ENCODE data around the gene SLC6A8.

SLC6A8 gene

DNA sequence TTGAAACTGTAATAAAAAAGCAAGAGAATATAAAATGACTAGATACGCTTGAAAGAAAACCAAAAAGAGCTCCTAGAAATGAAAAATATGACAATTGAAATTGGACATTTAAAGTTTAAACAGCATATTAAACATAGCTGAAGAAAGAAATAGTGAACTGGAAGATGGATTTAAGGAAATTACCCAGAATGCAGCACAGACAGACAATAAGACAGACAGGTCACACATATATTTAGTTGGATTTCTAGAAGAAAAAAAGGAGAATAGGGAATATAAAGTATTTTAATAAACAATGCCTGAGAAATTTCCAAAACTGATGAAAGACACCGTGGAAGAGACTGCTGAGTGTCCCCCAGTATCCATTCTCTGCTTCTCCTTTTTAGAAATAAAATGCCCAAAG lies 34.2 kb upstream of the SLC6A8 start:
- no peak for DNase-seq (ENCODE audit: extremely low read depth, insufficient read length)
- TF ChIP-seq, protein P1, sequence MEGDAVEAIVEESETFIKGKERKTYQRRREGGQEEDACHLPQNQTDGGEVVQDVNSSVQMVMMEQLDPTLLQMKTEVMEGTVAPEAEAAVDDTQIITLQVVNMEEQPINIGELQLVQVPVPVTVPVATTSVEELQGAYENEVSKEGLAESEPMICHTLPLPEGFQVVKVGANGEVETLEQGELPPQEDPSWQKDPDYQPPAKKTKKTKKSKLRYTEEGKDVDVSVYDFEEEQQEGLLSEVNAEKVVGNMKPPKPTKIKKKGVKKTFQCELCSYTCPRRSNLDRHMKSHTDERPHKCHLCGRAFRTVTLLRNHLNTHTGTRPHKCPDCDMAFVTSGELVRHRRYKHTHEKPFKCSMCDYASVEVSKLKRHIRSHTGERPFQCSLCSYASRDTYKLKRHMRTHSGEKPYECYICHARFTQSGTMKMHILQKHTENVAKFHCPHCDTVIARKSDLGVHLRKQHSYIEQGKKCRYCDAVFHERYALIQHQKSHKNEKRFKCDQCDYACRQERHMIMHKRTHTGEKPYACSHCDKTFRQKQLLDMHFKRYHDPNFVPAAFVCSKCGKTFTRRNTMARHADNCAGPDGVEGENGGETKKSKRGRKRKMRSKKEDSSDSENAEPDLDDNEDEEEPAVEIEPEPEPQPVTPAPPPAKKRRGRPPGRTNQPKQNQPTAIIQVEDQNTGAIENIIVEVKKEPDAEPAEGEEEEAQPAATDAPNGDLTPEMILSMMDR (IDR thresholded peaks at IDR 0.05; ENCODE audit: insufficient read depth, low read length, poor library complexity, severe bottlenecking), result no peak
- Histone ChIP-seq H3K4me3 (replicated peaks; ENCODE audit: low read depth, low read length) (no peak overlapping the region), H3K27me3 (replicated peaks; ENCODE audit: control insufficient read depth, insufficient read depth, low read length) (no peaks in the 10 kb centered on the region), H3K36me3 (ENCODE audit: control insufficient read depth, insufficient read depth, low read length) (no peaks in the 10 kb centered on the region)

DNA sequence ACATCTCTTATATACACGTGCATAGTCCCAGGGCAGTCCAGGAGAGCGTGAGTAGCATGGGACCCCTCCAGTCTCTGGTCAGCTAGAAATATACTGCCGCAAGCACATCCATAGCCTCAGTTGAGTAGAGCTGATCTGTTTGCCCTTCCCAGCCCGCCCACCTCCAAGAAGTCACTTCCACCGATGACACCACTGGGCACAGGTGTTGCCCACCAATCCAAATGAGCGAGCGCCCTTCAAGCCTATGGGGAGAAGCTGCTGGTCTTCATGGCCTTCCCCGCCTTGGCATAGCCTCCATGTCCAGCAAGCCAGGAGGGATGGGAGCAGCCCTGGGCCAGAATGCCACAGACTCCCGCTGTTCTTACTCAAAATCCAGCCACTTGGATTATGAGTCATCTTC lies 30.6 kb upstream of the SLC6A8 start:
- no peak for DNase-seq (ENCODE audit: extremely low read depth, insufficient read length)
- Histone ChIP-seq H3K36me3 (ENCODE audit: control insufficient read depth, insufficient read depth, low read length) (no peaks in the 10 kb centered on the region), H3K4me3 (replicated peaks; ENCODE audit: low read depth, low read length) (no peak overlapping the region), H3K27me3 (replicated peaks; ENCODE audit: control insufficient read depth, insufficient read depth, low read length) (no peaks in the 10 kb centered on the region)
- TF ChIP-seq, protein P1 (IDR thresholded peaks at IDR 0.05; ENCODE audit: insufficient read depth, low read length, poor library complexity, severe bottlenecking), result no peak

DNA sequence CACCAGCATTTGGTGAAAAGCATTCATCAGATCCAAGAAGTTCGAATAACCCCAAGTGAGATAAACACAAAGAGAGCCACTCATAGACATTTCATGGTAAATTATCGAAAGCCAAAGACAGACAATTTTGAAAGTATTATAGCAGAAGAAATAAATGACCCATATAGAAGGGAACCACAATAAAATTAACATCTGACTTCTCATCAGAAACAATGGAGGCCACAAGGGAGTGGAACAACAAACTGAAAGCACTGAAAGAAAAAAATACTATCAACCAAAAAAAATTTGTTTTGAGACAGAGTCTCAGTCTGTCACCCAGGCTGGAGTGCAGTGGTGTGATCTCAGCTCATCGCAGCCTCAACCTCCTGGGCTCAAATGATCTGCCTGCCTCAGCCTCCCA lies 28.5 kb upstream of the SLC6A8 start:
- TF ChIP-seq, protein P1 (IDR thresholded peaks at IDR 0.05; ENCODE audit: insufficient read depth, low read length, poor library complexity, severe bottlenecking), result no peak
- DNase-seq (ENCODE audit: extremely low read depth, insufficient read length), result no peak
- H3K4me3 ChIP-seq (replicated peaks; ENCODE audit: low read depth, low read length), result no peak overlapping the region
- no peaks in the 10 kb centered on the region for H3K36me3 ChIP-seq (ENCODE audit: control insufficient read depth, insufficient read depth, low read length)
- H3K27me3 ChIP-seq (replicated peaks; ENCODE audit: control insufficient read depth, insufficient read depth, low read length), result no peaks in the 10 kb centered on the region

DNA sequence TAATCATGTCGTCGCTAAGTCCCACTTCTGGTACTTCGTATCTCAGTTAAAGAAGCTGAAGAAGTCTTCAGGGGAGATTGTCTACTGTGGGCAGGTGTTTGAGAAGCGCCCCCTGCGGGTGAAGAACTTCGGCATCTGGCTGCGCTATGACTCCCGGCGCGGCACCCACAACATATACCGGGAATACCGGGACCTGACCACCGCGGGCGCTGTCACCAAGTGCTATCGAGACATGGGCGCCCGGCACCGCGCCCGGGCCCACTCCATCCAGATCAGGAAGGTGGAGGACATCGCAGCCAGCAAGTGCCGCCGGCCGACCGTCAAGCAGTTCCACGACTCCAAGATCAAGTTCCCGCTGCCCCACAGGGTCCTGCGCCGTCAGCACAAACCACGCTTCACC lies 25.5 kb upstream of the SLC6A8 start:
- TF ChIP-seq, protein P1 (IDR thresholded peaks at IDR 0.05; ENCODE audit: insufficient read depth, low read length, poor library complexity, severe bottlenecking), result peak; percentile 53
- no peaks in the 10 kb centered on the region for H3K27me3 ChIP-seq (replicated peaks; ENCODE audit: control insufficient read depth, insufficient read depth, low read length)
- no peak for DNase-seq (ENCODE audit: extremely low read depth, insufficient read length)
- no peak overlapping the region for H3K4me3 ChIP-seq (replicated peaks; ENCODE audit: low read depth, low read length)
- H3K36me3 ChIP-seq (ENCODE audit: control insufficient read depth, insufficient read depth, low read length), result no peaks in the 10 kb centered on the region

DNA sequence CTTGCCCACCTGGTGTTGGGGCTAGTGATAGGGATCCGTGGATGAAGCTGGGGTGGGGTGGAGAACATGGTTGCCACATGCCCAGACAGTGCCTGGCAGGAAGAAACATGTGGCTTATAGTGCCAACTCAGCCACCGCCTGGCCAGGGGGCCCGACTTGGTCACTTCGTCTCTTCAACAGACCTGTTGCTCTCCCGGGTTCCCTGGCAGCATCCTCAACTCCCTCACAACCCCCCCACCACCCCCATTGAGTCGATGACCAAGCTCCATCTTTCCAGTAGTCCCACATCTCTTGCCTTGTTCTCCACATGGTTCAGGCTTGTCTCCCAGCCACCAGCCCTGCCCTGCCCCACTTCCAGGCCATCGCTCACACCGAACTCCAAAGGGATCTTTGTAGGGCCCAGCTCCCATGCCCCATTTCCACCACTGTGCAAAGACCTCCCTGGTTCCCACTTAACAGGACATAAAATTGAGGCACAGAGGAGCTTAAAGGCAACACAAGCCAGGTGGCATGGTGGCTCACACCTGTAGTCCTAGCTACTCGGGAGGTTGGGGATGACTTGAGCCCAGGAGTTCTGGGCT lies 21.9 kb upstream of the SLC6A8 start:
- no peaks in the 10 kb centered on the region for H3K36me3 ChIP-seq (ENCODE audit: control insufficient read depth, insufficient read depth, low read length)
- no peaks in the 10 kb centered on the region for H3K27me3 ChIP-seq (replicated peaks; ENCODE audit: control insufficient read depth, insufficient read depth, low read length)
- no peak for DNase-seq (ENCODE audit: extremely low read depth, insufficient read length)
- no peak overlapping the region for H3K4me3 ChIP-seq (replicated peaks; ENCODE audit: low read depth, low read length)
- TF ChIP-seq, protein P1 (IDR thresholded peaks at IDR 0.05; ENCODE audit: insufficient read depth, low read length, poor library complexity, severe bottlenecking), result no peak
